ENCODE measurements around the gene RELN.

The RELN gene

GRCh38 chr7:103679151-103680132 is 310.0 kb downstream of the RELN start:
- no peak for DNase-seq

DNA sequence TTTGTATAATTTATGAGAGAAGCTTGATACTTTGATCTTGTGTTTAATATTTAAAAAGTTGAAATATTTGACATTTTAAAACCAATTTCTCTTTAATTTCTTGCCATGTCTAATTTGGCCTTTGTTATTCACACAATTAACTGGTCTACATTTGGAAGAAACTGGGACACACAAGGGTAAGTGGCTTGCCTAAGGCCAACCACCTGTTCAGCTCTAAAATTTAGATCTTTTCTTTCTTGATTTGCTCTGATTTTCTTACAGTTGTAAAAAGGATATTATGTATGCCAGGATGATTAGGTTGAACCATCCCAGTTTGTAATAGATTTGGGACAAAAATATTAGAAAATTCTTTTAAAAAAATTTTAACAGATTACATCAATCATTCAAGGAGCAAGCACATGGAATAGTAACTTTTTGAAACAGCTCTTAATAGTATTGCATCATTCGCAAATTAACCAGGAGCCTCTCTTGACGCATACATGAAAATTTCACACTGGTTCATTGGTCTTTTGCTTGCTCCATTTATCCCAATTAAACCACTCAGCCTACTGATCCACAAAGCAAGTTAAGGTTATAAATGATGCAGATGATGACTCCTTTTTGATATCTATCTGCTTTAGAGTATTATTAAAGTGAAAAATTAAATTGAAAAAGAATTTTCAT is 321.0 kb downstream of the RELN start:
- no peak for DNase-seq

DNA sequence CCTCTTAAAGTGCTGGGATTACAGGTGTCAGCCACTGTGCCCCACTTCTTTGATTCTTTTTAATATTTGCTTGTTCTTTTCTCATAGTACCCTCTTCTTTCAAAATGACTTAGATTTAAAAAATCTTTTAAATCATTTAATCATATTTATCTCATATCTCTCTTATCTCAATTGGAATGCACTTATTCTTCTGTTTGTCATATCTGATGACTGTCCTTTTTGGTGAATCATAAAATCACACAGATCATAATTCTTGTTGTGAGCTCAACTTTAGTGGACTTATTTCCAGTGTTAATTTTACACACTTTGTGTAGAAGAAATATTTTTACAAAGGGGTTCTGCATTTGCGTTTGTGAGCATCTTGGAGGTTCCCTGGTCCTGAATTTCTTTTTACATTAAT is 323.1 kb downstream of the RELN start:
- no peak for DNase-seq

GRCh38 chr7:103664577-103664976 is 324.9 kb downstream of the RELN start:
- DNase-seq: no peak

DNA sequence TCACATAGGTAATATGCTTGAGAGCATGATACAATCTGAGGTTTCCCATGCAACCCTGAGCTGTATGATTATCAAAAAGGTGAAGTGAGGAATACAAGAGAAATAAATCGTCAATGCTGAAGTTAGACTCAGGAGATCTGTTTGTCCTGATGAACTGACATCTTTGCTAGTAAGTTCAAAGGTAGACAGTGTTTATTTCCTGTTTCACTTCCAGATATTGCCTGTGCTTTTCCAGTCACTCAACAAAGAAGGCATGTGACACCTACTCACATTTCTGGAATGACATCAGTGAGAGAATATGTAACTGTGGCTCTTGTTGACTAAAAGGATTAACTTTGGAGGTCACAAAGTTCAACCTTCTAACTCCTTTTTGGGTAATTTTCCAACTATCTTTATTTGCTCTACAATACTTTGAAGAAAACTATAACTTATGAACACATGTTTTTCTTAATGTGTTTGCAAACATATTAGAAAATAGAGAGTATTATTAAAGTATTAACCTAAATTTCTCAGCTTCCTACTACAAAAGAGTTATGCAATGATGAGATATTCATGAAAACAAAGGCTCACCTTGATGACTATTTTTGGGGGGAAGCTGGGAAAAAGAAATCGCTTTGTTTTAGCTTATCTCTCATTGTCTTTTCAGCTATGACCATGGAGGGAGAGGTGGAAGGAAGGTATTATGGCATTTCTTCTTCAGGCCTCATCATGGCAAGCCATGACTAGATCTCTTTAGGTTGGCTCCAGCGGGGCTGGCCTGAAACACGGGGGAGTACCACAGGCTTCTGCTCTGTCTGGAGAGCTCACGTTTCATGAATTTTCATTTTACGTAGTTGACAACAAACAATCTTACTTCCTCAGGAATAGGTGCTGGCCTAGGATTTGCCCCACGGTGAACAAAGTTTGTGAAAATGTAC is 328.7 kb downstream of the RELN start:
- DNase-seq: no peak

- DNase-seq: no peak
Measured at GRCh38 chr7:103658055-103659005, 331.1 kb downstream of the RELN start.

- no peak for DNase-seq
Measured at GRCh38 chr7:103657474-103657894, 332.0 kb downstream of the RELN start.

DNA sequence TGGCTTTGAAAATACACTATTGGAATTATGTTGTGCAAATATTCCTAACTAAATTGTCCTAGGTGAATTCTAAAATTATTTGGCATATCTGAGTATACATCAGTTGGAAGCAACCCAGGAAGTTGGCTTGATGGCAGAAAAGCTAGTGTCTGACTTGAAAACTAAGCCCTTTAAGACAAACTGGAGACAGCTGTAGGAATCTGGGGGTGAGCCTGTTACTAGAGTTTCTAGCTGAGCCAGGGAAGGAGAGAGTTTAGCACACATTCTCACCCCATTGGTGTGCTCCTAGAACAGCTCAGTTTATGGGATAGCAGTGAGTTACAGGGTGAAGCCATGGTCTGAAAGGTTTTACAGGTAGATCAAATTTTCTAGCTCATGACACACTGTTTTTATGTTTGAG is 333.2 kb downstream of the RELN start:
- no peak for DNase-seq

- peak; percentile 14 for DNase-seq
Measured at GRCh38 chr7:103651593-103652377, 337.7 kb downstream of the RELN start.

GRCh38 chr7:103649052-103649451 is 340.4 kb downstream of the RELN start:
- no peak for DNase-seq

DNA sequence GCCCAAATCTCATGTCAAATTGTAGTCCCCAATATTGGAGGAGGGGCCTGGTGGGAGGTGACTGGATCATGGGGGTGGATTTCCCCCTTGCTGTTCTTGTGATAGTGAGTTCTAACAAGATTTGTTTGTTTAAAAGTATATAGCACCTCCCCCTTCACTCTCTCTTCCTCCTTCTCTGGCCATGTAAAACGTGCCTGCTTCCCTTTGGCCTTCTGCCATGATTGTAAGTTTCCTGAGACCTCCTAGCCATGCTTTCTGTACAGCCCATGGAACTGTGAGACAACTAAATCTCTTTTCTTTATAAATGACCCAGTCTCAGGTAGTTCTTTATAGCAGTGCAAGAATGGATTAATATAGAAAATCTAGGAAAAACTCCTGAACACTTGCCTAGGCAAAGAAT is 341.3 kb downstream of the RELN start:
- no peak for DNase-seq

DNA sequence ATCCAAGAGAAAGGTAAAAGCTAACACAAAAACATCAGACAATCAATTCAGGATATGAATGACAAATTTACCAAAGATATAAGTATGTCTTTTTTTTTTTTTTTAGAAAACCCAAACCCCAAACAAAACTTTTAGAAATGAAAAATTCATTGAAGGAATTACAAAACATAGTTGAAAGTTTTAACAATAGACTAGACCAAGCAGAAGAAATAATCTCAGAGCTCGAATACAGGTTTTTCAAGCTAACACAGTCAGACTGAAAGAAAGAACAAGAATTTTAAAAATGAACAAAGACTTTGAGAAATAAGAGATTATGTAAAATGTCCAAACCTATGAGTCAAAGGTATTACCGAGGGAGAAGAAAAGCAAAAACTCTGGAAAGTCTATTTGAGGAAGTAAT is 345.1 kb downstream of the RELN start:
- DNase-seq: no peak

DNA sequence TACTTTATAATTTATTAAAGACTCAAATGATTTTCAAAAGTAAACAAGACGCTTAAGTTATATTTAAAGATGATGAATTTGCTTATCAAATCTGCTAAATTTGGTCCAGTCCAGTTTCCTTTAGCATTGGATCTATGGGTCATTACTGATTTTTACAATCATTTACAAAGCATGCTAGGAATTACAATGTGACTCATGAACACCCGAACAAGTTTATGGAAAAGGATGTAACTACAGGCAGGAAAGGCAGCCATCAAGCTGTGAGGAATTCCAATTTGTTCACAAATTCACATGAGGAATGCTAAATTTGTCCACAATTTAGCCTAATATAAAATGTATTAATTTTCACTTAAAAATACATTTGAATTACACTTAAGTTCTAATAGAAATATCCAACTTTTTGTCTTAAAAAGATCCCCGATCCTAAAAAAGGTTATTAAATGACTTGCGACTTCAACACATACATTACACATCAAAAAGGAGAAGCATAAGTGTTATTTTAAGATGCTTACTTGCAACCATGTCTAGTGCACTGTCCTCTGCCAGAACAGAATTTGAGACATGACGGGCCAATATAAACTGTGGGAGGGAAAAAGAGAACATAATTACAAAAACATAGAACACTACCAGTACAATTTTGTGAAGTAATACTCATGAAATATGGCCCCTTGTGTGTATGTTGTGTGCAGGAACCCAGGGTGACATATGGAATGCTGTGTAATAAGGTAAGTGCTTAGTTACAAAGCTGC is 349.3 kb downstream of the RELN start:
- no peak for DNase-seq

DNA sequence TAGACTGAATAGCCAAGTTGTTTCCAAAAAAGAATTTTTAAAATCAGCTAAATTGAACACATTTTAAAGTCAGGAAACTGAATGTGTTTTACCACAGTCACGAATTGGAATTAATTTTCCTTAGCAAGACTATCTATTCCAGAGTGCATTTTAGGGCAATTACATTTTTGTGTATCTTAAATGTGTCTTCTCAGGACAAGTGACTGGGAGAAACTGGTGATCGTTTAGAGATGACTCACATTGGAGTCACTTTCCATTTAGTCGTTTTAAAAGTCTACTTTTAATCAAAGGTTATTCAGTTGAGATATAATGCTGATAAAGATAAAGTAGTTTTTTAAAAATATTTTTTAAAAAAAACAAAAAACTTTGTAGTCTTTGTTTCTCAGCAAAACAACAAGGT is 351.7 kb downstream of the RELN start:
- no peak for DNase-seq

DNA sequence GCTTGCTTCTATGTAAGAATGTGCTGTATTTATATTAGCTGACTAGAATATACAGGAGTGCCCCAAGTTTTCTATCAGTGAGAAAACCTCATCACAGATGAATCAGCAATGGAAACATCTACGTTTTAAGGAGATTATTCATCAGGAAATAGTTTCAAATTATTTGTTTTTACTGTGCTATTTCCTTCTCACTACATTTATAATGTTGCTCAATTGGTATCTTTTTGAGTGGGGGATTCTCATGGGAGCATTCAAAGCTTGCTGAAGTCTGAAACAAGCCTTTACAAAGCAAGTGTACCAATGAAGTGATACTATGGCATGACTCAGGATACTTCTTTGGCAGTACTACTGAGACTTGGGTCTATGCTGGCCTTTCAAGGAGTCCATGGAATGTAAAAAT is 352.4 kb downstream of the RELN start:
- no peak for DNase-seq

GRCh38 chr7:103636153-103636552 is 353.3 kb downstream of the RELN start:
- DNase-seq: no peak

DNA sequence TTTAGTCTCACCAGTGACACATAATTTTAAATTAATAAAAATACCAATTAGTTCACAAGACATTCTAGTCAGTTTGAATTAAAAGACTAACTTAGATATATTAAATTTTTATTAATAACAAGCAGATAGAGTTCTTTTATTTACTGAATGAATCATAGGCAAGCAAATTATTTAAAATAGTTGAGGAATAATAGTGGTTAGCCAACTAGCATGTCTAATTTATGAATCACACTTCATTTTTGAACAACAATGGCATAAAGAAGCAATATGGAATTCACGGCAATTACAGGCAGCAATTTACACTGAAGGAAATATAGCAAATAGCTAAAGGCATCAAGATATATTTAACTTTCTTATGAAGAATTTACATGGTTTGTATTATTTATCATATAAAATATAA is 356.5 kb downstream of the RELN start:
- no peak for DNase-seq

DNA sequence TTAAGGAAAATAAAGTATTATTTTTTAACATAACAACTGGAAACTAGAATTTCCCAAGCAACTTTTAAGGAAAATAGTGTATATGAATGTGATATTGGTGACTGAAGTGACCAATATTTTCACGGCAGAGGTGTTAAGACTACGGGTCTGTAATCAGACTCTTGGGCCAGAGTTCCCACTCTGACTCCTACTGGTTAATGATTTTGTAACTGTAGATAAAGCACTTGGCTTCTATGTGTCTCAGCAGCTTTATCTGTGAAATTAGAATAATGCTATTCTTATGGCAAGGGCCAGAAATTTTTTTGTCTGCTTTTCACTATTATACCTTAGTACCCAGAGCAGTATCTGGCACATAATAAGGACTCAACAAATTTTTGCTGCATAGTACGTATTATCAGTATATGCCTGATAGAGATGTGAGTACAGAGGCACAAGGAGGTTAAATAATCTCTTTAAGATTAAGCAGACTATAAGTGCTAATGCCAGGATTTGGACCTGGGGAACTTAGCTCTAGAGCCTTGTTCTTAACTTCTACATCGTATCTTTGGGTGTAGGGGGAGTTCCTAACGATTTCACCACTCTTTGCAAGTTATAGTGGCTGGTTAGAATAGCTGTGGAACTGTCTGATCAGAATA is 357.3 kb downstream of the RELN start:
- no peak for DNase-seq

DNA sequence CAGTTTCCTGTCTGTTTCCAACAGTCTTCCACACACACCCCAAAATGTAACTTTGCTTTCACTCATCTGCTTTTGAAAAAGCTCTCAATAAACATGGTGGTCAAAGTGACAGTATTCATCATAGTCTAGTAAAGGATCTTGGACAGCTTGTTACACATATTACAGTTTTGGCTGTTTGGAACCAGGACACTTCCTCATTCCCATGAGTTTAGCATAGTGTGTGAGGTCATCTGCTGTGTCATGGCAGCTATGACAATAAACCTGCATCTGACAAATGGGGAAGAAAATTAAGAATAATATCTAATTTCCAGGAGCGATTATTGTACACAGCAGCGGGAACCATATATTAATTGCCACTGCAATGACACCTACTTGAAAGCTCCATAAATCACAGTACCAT is 359.1 kb downstream of the RELN start:
- no peak for DNase-seq
